Ramos (cell line): ENCODE results near the gene CTNND2.

ENCODE experiments used
- in situ Hi-C: fragments of 300-500 bp; cut with MboI; formaldehyde crosslinking; loops from one replicate; pipeline ENCODE4 v1.14.3; 2022; ENCODE audit warnings: low sequenced_read_pairs; ENCODE audit not compliant: unreplicated experiment

CTNND2 gene

GRCh38 chr5:10985091-10985720, 919.0 kb downstream of the CTNND2 start:
- in situ Hi-C loops = no loop called here

- in situ Hi-C loops = no loop called here
These were observed 920.1 kb downstream of the CTNND2 start for GRCh38 chr5:10984021-10984715.

- in situ Hi-C loops = no loop called here
These were observed 921.6 kb downstream of the CTNND2 start for GRCh38 chr5:10982626-10983025.

GRCh38 chr5:10981932-10982331, 922.3 kb downstream of the CTNND2 start:
- in situ Hi-C loops = no loop called here

- in situ Hi-C loops = no loop called here
These were observed 927.2 kb downstream of the CTNND2 start for GRCh38 chr5:10977011-10977410.

GRCh38 chr5:10975945-10976344, 928.3 kb downstream of the CTNND2 start:
- in situ Hi-C loops = no loop called here

GRCh38 chr5:10974850-10975249, 929.4 kb downstream of the CTNND2 start:
- in situ Hi-C loops = no loop called here

- in situ Hi-C loops = no loop called here
These were observed 930.9 kb downstream of the CTNND2 start for GRCh38 chr5:10973316-10973715.

- in situ Hi-C loops = no loop called here
These were observed 934.5 kb downstream of the CTNND2 start for GRCh38 chr5:10969684-10970180.

- in situ Hi-C loops = no loop called here
These were observed 939.4 kb downstream of the CTNND2 start for GRCh38 chr5:10964806-10965205.

- in situ Hi-C loops = no loop called here
These were observed 945.5 kb downstream of the CTNND2 start for GRCh38 chr5:10958728-10959127.

- in situ Hi-C loops = no loop called here
These were observed 954.2 kb downstream of the CTNND2 start for GRCh38 chr5:10949856-10950630.

- in situ Hi-C loops = no loop called here
These were observed 958.2 kb downstream of the CTNND2 start for GRCh38 chr5:10946050-10946449.

GRCh38 chr5:10941900-10942299, 962.3 kb downstream of the CTNND2 start:
- in situ Hi-C loops = no loop called here

- in situ Hi-C loops = no loop called here
These were observed 968.0 kb downstream of the CTNND2 start for GRCh38 chr5:10936081-10936855.

GRCh38 chr5:10935536-10935935, 968.7 kb downstream of the CTNND2 start:
- in situ Hi-C loops = no loop called here

- in situ Hi-C loops = no loop called here
These were observed 969.4 kb downstream of the CTNND2 start for GRCh38 chr5:10934783-10935355.

- in situ Hi-C loops = no loop called here
These were observed 971.1 kb downstream of the CTNND2 start for GRCh38 chr5:10933121-10933520.

- in situ Hi-C loops = no loop called here
These were observed 971.8 kb downstream of the CTNND2 start for GRCh38 chr5:10932426-10932825.

- in situ Hi-C loops = no loop called here
These were observed 976.6 kb downstream of the CTNND2 start for GRCh38 chr5:10927608-10928007.
